Hepatic stellate cell (primary cell): Measurements from ENCODE around the gene BACE1.
A peak's percentile ranks its signal among the peaks of the same experiment; 100 is the strongest.
"Not testable (repeated sequence)": the region's sequence is repeated elsewhere in the genome, so short reads cannot be mapped to it uniquely, and the experiment has no call there.

Experiments
- DNase-seq: peaks from one replicate; pipeline ENCODE4 v3.0.0; 2011; ENCODE audit warnings: low spot score

BACE1 gene

GRCh38 chr11:117273550-117274289, 42.3 kb downstream of the BACE1 start:
- peak; percentile 86 for DNase-seq

- DNase-seq = not testable (repeated sequence)
Measured at GRCh38 chr11:117272175-117272574, 43.9 kb downstream of the BACE1 start.

- DNase-seq = no peak
Measured at GRCh38 chr11:117271208-117271607, 44.8 kb downstream of the BACE1 start.

GRCh38 chr11:117269856-117270255, 46.2 kb downstream of the BACE1 start:
- DNase-seq = no peak

- no peak for DNase-seq
Measured at GRCh38 chr11:117265745-117266144, 50.3 kb downstream of the BACE1 start.

- not testable (repeated sequence) for DNase-seq
Measured at GRCh38 chr11:117264624-117265323, 51.3 kb downstream of the BACE1 start.

- peak; percentile 66 for DNase-seq
Measured at GRCh38 chr11:117259417-117259816, 56.6 kb downstream of the BACE1 start.

DNA sequence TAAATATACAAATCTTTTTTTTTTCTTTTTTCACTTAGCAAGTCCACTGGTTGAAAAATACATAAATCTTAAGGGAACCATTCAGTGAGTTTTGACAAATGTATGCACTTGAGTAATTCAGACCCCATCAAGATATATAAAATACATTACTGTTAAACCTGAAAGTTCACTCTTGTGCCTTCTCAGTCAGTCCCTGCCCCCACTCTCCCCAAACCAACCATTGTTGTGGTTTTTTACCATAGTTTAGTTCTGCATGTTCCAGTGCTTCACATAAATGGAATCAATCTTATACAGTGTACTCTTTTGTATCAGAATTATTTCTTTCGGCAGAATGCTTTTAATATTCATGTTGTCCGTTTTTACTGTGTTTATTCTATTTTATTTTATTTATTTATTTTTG, 57.5 kb downstream of the BACE1 start:
- DNase-seq = no peak

DNA sequence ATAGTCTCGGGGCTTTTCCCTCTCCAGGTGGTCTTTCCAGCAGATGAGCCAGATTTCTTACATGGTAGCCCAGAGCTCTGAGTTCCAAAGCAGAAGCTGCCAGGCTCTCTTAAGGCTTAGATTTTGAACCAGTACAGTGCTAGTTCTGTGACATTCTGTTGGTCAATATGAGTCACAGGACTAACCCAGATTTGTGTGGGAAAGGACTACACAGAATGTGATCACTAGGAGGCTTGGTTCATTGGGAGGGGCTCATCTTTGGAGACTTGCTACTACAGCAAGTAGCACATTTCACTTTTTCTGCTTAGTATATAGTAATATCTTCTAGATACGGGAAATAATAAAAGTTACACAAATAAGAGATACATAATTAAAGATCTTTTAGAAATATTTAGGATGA, 59.5 kb downstream of the BACE1 start:
- peak; percentile 49 for DNase-seq

GRCh38 chr11:117255966-117256365, 60.1 kb downstream of the BACE1 start:
- no peak for DNase-seq

GRCh38 chr11:117251506-117251905, 64.5 kb downstream of the BACE1 start:
- DNase-seq = no peak

- DNase-seq = no peak
Measured at GRCh38 chr11:117249571-117249970, 66.5 kb downstream of the BACE1 start.

DNA sequence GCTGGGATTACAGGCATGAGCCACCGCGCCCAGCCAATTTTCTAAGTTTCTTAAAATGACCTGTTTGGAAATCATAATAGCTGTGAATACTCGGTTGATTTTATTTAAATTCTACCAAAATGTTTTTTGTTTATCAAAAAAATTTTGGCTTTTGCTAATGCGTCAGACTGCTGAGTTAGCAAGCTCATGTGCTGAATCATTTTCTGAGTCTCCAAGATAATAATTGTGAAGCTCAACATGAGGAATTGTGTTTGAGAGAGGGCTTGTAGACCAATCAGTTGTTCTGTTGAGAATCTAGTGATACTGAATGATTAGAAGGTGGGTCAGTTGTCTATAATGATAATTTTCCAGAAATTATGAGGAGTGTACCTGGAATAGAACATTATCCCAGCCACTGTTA, 67.7 kb downstream of the BACE1 start:
- DNase-seq = no peak

DNA sequence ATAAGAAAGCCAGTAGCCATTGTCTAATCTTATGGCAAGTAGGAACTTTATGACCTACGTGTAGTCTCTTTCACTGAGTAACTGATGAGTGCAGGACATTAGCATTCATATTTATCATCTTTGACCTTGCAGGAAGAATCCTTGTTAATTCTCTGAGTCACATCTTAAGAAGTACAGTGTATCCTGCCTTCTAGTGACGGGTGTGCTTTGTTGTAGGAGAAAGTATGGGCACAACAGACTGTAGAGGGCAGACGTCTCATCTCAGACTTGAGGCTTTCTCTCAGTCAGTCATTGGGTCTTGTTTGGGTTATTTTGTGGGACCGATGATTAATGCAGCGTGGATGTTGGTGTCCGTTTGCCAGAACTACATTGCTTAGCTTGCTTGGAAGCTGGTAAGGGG, 76.8 kb downstream of the BACE1 start:
- peak; percentile 93 for DNase-seq

GRCh38 chr11:117238221-117238620, 77.8 kb downstream of the BACE1 start:
- DNase-seq = no peak
